ENCODE results near the gene ASS1. TPM values are rescaled to one million over a fixed set of nuclear protein-coding genes. Genes with fewer than 3 reads are reported as not detected.

The ASS1 gene
- total and polyA plus RNA-seq, 3 donors from 2014 or later, result 68.5 to 153 (median 90.2) TPM

GRCh38 chr9:130543368-130543767, 98.6 kb downstream of the ASS1 start:
- Histone ChIP-seq H3K9me3 (no peaks in the 10 kb centered on the region), H3K27me3 (no peaks in the 10 kb centered on the region), H3K36me3 (ENCODE audit: low read depth, missing control alignments) (no peaks in the 10 kb centered on the region), H3K27ac (no peak overlapping the region), H3K4me1 (no peaks in the 10 kb centered on the region), H3K4me3 (no peak overlapping the region)
- no peak for DNase-seq
- no peak for TF ChIP-seq POLR2A (IDR thresholded peaks at IDR 0.05)
- TF ChIP-seq, protein P1, sequence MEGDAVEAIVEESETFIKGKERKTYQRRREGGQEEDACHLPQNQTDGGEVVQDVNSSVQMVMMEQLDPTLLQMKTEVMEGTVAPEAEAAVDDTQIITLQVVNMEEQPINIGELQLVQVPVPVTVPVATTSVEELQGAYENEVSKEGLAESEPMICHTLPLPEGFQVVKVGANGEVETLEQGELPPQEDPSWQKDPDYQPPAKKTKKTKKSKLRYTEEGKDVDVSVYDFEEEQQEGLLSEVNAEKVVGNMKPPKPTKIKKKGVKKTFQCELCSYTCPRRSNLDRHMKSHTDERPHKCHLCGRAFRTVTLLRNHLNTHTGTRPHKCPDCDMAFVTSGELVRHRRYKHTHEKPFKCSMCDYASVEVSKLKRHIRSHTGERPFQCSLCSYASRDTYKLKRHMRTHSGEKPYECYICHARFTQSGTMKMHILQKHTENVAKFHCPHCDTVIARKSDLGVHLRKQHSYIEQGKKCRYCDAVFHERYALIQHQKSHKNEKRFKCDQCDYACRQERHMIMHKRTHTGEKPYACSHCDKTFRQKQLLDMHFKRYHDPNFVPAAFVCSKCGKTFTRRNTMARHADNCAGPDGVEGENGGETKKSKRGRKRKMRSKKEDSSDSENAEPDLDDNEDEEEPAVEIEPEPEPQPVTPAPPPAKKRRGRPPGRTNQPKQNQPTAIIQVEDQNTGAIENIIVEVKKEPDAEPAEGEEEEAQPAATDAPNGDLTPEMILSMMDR (IDR thresholded peaks at IDR 0.05), result no peak
- WGBS, 2 donors, result 79% methylated on average over 8 of the region's 8 CpGs
- intact Hi-C loops (cut with DNase I; ENCODE audit: low total_unique reads), result no loop called here

DNA sequence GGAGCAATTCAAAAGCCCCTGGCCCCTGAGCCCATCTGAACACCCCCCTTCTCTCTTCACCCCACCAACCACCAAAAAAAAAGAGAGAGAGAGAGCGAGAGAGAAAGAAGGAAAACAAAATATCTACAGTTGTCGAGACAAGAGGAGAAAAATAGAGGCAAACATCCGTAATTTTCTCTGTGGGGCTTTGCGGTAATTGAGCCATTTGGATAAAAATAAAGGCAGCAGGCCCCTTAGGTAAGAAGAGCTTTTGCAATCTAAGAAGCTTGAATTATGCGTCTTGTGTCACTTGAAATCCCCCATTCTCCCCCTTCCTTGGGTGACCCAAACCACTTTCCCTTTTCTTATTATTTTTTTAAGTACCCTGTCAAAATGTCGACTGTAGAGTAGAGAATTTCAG, 99.1 kb downstream of the ASS1 start:
- TF ChIP-seq, protein P1 (IDR thresholded peaks at IDR 0.05), result no peak
- TF ChIP-seq POLR2A (IDR thresholded peaks at IDR 0.05), result no peak
- no peaks in the 10 kb centered on the region for H3K9me3 ChIP-seq
- intact Hi-C loops (cut with DNase I; ENCODE audit: low total_unique reads), result no loop called here
- H3K36me3 ChIP-seq (ENCODE audit: low read depth, missing control alignments), result no peaks in the 10 kb centered on the region
- H3K4me3 ChIP-seq, result no peak overlapping the region
- H3K4me1 ChIP-seq, result no peaks in the 10 kb centered on the region
- WGBS, 2 donors, result 82 to 88% methylated on average over 6 of the region's 6 CpGs
- H3K27ac ChIP-seq, result no peak overlapping the region
- H3K27me3 ChIP-seq, result no peaks in the 10 kb centered on the region
- no peak for DNase-seq

DNA sequence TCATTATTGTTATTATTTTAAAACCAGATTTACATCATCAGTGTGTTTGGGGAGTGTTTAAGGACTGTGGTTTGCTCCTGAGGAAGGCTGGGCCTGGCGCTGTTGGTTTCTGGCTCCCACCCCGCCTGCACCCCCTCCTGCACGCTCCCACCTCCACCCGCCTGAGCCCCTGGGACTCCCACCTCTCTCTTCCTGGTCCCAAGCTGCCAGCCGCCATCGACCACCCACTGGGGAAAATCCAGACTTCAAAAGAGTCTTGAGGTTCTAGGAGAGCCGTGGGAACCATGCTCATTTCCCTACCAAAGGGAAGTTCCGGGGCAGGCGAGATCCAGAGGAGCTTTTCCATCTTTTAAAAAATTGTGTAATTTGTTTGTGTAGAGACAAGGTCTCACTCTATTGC, 99.6 kb downstream of the ASS1 start:
- intact Hi-C loops (cut with DNase I; ENCODE audit: low total_unique reads), result no loop called here
- no peak for TF ChIP-seq POLR2A (IDR thresholded peaks at IDR 0.05)
- TF ChIP-seq, protein P1 (IDR thresholded peaks at IDR 0.05), result no peak
- WGBS, 2 donors, result 71 to 81% methylated on average over 9 of the region's 9 CpGs
- no peaks in the 10 kb centered on the region for H3K4me1 ChIP-seq
- H3K27me3 ChIP-seq, result no peaks in the 10 kb centered on the region
- H3K9me3 ChIP-seq, result no peaks in the 10 kb centered on the region
- no peaks in the 10 kb centered on the region for H3K36me3 ChIP-seq (ENCODE audit: low read depth, missing control alignments)
- H3K27ac ChIP-seq, result no peak overlapping the region
- DNase-seq, result no peak
- no peak overlapping the region for H3K4me3 ChIP-seq

DNA sequence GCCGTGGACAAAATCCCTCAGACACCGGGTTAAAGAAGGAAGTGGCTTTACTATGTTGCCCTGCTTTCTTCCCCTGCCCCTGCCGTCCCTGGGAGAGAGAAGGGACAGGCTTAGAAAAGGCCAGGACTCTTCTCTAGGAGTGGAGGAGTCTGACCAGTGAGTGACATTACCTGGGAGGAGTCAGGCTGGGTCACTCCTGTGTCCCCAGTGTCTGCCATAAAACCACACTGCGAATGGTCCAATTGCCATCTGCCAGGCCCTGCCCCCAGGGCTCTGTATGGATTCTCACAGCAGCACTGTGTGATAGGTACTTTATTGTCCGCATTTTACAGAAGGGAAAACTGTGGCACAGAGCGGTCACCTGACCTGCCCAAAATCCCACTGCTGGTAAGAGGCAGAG, 103.3 kb downstream of the ASS1 start:
- TF ChIP-seq, protein P1 (IDR thresholded peaks at IDR 0.05), result no peak
- TF ChIP-seq POLR2A (IDR thresholded peaks at IDR 0.05), result no peak
- 87 to 90% methylated on average over 6 of the region's 6 CpGs for WGBS, 2 donors
- no peak for DNase-seq
- Histone ChIP-seq H3K4me1 (no peaks in the 10 kb centered on the region), H3K27me3 (no peaks in the 10 kb centered on the region), H3K36me3 (ENCODE audit: low read depth, missing control alignments) (no peaks in the 10 kb centered on the region), H3K4me3 (no peak overlapping the region), H3K27ac (no peak overlapping the region), H3K9me3 (no peaks in the 10 kb centered on the region)
- intact Hi-C loops (cut with DNase I; ENCODE audit: low total_unique reads), result no loop called here

GRCh38 chr9:130549093-130549735, 104.5 kb downstream of the ASS1 start:
- Histone ChIP-seq H3K27me3 (no peaks in the 10 kb centered on the region), H3K9me3 (no peaks in the 10 kb centered on the region), H3K4me1 (no peaks in the 10 kb centered on the region), H3K36me3 (ENCODE audit: low read depth, missing control alignments) (no peaks in the 10 kb centered on the region), H3K4me3 (no peak overlapping the region), H3K27ac (no peak overlapping the region)
- no peak for DNase-seq
- 93 to 94% methylated on average over 5 of the region's 5 CpGs for WGBS, 2 donors
- intact Hi-C loops (cut with DNase I; ENCODE audit: low total_unique reads), result no loop called here
- TF ChIP-seq, protein P1 (IDR thresholded peaks at IDR 0.05), result no peak
- TF ChIP-seq POLR2A (IDR thresholded peaks at IDR 0.05), result no peak

Data from testis (tissue), 3 donors.